ENCODE results near the gene NR5A1.
A peak's percentile ranks its signal among the peaks of the same experiment; 100 is the strongest.

NR5A1 gene

DNA sequence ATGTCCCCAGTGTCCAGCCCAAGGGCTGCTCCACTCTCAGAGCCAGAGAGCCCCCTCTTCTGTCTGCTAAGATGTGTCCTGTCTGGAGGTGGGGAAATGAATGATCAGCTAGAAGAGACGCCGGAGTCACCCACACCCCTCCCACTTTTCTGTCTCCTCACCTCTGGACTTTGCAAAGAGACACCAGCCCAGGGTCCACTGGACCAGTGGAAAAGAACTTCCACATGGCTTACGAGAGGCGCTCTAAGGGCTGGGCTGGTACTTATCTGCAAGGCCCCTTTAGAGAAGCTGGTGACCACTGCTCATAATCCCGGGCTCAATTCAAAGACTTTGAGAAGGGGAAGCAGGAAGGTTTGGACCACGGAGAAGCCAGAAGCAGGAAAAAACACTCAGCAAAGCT lies 9.2 kb downstream of the NR5A1 start:
- DNase-seq: no peak

DNA sequence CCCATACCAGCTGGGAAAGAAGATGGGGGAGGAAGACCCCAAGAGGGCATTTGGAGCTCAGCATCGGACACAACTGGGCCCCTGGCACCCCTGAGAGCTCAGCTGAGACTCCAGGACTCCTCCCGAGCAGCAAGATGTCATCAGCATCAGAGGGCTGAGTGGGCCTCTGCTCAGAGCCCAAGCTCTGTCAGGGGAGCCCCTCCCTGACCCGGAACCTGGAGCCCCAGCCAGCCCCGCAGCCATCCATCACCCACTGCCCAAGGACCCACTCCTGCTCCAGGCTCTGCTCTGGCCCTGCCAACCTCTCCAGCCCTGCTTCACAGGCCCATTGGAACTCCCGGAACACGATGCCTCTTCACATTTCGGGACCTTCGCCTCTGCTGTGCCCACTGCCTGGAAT lies 9.8 kb downstream of the NR5A1 start:
- DNase-seq: no peak

DNA sequence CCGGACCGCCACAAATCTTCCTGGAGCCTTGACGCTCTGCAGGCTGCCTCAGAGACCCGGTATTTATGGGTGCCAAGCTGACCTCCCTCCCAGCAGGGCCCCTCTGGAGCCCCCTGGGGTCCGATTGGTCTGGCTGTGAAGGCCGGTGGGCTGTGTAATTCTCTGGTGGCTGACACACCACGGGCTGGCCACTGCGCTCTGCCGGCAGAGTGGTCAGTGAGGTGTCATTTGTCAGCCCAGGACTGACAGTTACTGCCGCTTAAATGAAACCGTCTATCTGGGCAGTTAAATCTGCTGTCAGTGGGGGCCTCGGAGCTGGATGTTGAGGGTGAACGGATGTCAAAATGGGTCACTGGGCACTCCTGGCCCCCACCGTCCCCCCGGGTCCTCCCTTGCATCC lies 10.7 kb downstream of the NR5A1 start:
- DNase-seq: no peak

DNA sequence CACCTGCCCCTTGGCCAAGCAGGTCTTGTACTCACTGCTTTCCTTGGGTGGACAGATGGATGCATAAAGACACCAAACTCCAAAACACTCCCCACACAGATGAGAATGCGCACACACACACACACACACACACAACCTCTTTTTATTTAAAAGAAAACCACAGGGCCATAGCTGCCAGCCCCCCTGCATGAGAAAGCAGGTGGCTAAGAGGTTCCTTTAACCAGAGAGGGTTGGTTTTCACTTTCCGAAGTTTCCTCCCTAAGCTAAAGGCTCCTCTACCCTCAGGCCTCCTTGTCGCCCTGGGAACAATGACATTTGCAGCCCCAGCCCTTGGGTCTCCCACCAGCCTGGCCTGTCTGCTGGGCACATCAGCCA lies 11.1 kb downstream of the NR5A1 start:
- no peak for DNase-seq

DNA sequence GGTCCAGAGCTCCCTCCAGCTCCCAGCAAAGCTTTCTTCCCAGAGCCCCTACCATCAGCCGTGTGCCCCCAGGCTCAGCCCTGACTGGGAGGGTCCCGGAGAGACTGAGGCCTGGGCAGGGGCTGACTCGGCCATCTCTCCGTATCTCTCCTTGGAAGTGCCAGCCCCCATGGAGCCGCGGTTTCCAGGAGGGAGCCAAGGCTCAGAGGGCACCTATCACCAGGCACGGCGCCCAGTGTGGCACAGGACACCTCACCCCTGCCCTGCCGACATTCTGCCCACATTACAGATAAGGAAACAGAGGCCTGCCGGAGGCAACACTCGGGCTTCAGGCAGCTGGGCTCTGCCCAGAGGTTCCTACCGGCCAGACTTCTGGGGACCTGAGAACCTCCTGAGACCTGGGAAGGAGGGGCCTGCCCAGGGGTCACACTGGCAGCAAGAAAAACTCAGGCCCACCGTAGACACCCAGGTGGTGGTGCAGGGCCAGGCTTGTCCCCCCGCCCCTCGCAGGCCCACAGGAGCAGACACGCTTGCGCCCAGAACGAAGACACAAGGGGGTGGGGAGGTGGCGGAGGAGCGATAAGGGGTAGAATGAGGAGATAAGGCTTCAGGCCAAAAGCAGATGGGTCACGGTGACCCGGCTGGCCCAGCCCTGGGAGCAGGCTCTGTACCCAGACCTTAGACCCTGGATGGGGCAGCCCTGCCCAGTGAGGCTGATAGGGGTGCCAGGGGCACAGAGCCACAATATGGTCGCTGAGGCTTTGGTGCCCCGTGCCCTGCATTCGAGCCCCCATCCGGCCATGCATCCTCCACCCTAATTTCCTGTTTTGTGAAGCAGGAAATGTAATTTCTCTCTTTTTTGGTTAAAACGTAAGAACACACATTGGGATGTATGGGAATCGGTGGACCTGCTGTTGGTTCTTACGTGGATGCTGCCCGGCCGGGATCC lies 11.8 kb downstream of the NR5A1 start:
- no peak for DNase-seq

DNA sequence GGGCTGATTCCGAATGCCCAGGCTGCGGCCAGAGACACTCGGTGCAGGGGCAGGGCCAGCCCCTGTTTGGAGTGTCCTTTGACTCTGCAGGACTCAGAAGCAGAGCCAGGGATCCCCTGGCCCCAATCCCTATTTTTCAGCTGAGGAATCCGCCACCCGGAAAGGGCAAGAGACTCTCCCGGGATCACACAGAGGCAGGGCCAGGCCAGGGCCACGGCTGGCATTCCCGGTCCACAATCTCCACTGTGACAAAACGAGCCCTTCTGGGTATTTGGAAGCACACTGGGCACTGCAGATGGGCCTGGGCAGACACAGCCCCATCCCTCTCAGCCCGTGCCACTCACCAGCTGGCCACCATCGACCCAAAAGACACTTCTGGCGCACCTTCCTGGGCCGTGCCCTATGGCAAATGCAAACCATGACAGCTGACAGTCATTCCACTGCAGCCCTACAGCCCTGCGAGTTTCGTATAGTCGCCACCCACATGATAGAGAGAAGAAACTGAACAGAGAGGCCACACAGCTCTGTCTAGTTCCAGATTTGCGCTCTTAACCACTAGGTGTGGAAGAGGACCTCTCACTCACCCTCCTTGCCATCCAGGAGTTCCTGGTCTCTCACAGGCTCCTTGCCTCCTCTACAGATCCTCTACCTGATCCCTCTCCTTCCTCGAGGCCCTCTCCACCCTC lies 13.3 kb downstream of the NR5A1 start:
- no peak for DNase-seq

DNA sequence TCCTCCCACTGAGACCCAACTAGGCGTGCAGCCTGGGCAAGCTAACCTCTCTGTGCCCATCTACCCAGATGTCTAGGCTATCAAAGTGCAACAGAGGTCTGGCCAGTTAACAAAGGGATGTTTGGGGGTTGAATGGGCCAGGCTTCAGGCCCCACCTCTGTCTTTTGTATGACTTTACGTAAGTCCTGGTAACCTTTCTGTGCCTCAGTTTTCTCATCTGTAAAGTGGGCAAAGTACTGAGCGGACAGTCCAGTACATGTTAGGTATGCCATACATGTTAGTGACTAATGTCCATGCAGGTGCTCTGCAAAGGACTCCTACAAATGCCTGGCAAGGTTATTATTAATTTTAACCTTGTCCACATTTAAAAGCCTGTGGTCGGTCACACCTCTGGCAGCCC lies 14.0 kb downstream of the NR5A1 start:
- DNase-seq: no peak

DNA sequence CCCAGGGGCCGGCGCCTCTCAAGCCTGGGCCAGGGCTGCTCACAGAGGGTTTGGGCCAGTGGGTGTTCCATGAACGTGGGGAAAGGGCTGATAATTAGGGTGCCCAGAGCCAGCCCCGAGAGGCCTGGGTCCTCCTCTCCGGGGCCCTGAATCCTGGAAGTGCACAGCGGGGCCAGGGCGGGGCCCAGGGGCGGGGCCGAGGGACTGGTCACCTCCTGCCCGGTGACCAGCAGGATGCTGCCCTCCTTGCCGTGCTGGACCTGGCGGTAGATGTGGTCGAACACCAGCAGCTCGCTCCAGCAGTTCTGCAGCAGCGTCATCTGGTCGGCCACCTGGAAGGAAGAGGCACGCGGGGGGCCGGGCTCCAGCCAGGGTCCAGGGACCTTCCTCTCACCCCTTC lies 14.4 kb downstream of the NR5A1 start:
- no peak for DNase-seq

DNA sequence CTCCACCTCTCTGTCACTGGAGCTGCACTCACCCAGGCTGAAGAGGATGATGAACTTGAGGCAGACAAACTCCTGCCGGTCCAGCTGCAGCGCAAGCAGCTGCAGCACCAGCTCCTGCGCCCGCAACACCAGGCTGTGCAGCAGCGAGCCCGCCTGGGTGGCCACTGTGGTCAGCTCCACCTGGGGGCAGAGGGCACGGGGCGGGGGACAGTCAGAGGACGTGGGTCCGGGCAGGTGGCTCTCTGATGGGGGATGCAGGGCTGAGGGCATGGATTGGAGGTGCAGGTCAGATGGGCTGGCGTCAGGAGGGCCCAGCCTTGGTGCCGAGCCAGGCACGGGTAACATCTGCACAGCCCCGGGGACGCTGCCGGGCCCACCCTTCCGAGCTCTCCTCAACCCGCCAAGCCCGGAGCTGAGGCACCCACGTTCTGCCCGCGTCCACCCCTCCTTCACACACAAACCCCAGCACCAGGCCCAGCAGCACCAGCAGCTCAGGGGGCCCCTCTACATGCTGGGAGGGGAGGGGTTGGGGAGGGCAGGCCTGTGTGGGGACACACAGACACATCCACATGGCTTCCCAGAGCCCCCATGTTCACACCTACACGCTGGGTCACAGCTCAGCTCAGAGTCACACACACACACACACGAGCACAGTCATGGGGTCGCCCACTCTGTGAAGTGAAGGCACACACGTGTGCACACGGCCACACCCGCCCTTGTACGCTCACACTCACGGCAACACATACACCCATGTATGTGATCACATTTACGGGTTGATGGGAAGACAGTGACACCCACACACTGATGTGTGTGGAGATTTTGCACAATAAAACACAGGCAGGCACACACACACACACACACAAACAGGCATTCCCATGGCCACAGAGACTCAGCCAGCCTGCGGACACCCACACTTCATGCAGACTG lies 15.9 kb downstream of the NR5A1 start:
- no peak for DNase-seq

DNA sequence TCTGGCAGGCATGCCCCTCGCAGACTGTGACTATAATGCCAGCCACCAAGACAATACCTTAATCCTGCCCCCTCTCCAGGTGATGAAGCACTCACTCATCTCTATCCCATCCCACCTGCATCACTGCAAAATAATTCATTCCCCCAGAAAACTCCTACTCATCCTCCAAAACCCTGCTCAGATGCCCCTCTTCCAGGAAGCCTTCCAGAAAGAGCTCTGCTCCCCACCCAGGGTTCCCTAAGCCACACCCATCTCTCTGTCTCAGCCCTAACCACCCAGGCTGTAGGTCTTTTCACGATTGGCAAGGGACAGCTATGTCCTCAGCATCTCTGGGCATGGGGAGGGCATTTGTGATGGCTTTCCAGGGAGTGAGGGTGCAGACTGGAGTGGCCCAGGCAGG lies 17.2 kb downstream of the NR5A1 start:
- DNase-seq: no peak

DNA sequence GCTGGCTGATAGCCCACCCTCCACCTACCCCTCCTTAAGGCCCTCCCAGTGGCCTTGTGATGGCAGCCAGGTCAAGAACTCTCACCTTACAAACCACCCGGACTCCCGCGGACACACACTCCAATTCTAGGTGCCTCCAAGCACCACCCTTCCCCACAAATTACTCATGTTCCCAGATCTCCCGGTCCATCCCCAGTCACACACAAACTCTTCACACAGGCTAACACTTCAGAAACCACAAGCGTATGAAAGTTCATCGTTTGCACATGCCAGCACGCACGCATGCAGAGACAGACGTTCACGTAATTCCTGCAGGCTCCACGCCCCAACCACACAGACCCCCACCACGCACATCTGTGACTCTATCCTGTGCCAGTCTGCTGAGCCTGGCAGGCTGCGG lies 18.0 kb downstream of the NR5A1 start:
- DNase-seq: no peak

DNA sequence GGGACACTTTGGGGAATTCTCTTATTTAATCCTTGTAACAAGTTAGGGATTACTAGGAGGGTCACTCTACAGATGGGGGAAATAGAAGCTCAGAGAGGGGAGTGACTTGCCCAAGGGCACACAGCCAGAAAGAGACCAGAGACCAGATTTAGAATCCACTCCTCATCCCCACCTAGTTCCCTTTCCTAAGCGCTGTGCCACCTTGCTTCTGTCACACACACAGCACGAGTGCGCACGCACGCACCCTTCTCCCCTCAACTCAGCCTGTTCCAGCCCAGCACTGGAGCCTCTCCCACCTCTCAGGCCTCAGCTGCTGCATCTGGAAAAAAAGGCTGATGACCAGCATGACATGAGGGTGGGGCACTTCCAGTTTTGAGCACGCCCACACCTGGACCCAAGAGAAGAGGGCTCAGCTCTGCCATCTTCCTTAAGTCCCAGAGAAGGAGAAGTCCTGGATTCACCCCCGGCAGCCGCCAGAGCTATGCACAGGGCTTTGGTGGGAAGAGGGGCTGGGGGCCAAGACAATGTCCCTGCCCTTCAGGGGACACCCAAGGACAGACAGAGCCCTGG lies 18.5 kb downstream of the NR5A1 start:
- DNase-seq: no peak

DNA sequence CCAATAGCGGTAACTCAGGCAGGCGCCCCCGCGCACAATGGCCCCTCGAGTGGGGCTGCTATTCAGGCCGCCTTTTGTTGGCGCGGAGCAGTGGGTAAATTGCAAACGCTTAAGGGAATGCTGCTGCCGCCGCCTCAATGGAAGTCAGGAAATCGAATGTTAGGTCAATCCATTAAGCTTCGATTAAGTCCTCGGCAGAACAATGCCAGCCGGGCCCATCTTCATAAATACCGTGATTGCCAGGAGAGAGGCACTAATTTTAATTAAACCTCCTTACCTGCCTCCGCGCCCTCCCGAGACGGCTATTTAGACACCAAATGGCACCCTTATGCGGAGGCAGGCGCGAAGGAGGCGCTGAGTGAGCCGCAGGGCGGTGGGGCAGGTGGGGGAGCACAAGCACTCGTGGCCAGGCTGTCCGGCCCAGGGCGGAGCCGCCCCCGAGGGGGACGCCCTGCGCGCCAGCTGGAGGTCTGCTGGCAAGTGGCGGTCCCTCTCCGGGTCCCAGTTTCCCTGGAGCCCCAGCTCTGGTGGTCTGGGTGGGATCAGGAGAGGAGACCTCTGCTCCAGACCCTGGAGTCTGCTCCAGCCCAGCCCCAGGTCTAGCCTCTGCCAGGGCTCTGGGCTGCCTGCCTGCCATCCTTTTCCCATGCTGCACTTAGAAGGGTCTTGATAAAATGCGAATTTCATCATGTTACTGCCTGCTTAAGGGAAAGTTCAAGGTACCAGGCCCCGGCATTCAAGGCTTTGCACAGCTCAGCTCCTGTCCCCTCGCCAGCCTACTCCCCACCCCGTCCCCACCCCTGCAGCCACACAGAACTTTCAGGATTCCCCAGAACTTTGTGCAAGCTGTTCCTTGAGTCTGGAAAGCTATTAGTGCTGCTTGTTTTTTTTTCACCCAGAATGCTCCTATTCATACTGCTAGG lies 19.7 kb downstream of the NR5A1 start:
- DNase-seq: no peak

DNA sequence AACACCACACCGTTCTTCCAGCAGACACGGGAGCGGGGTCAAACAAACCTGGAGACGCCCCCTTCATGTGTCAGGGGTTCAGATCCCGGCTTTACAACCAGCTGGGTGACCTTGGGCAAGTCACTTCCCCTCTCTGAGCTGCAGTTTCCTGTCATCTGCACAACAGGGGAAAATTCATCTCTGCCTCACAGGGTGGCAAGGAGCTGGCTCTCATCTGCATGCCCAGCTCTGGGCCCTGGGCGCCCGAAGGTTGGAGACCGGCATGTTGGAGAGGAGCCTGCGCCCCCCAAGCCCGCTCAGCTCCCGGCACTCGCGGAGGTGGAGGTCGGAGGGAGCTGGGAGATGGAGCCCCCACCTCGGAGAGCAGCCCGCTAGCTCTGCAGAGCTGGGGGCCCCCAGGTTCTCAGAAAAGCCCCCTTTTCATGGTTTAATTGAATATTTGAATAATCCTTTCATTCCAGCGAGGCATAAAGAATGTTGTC lies 20.4 kb downstream of the NR5A1 start:
- no peak for DNase-seq

DNA sequence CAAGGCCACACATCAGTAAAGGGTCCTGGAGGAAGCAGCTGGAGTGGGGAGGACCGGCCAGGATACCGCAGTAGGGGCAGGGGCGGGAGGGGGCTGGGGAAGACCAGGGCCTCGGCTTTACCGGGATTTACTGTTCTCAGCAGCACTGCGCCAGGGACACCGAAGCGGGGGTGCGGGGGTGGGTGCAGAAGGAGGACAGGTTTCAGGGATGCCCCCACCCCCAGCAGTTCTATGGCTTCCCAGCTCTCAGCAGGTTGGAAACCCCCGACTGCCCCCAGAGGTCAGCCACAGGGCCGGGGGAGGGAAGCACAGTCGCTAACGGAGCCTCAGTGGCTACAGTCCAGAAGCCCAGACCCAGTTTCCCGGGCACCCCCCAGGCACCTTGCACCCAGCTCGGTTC lies 21.3 kb downstream of the NR5A1 start:
- no peak for DNase-seq

DNA sequence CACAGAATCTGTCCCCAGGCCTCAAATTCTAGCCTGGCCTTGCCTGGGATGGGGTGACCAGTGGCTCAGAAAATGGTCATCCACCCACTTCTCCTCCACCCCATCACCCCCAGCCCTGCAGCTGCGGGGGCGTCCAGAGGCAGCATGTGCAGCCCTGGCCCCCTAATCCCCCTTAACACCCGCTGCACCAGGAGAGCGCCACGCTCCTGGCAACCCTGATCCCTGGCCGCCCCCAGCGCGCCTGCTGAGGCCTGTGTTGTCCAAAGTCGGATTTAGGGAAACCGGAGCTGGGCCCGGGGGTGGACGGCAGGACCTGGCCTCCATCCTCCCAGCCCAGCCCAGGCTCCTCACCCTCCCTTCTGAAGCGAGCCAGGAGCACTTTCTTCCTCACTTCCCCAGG lies 22.0 kb downstream of the NR5A1 start:
- no peak for DNase-seq

DNA sequence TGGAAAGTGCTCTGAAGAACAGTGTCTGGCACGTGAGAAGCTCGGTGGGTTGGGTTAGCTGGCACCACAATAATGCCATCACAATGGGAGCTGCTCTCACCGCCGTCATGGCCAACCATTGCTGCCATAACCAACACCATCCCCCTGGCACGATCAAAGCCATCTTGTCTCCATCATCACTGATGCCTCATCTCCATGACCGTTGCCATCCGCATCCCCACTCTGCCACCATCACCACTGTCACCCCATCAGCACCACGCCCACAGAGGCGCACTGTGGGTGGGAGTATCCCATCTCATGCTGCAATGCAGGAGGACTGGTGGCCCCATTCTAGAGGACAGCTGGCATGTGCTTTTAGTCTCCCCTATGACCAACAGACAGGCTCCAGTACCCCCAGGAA lies 23.7 kb downstream of the NR5A1 start:
- no peak for DNase-seq

DNA sequence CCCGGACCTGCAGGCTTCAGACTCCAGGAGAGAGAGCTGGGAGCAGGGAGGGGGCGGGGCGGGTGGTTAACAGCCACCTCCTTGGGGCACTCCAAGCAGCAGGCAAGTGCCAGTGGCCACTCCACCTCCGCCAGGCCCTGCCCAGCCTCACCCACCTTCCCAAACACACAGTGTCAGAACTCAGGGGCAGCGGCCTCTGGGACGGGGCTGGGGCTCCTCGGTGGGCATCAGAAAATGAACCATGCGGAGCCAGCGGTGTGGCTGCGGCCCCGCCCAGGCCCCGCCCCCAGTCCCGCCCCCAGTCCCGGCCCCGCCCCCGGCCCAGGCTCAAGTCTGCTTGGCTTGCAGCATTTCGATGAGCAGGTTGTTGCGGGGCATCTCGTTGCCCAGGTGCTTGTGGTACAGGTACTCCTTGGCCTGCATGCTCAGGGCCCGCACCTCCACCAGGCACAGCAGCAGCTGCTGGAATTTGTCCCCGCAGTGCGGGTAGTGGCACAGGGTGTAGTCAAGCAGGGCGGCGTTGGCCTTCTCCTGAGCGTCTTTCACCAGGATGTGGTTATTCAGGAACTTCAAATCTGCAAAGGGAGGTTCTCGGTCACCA lies 24.7 kb downstream of the NR5A1 start:
- no peak for DNase-seq

DNA sequence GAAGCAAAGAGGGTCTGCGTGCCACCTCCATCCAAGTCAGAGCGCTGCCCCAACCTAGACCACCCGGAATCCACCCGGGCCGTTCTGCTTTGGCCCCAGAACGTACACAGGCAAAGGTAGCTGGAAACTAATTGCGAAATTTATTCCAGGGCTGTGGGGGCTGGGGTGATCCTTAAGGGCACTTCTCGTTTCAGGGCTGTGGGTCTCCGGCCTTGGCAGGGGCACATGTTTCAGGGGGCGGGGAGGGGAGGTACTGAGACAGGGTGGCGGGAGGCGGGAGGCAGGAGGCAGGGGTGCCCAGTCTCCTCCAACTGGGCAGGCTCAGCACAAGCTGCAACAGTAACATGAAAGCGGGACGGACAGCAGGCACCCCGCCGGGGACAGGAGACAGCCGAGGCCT lies 26.1 kb downstream of the NR5A1 start:
- DNase-seq: peak in 1 of 2 experiments; percentile 2

DNA sequence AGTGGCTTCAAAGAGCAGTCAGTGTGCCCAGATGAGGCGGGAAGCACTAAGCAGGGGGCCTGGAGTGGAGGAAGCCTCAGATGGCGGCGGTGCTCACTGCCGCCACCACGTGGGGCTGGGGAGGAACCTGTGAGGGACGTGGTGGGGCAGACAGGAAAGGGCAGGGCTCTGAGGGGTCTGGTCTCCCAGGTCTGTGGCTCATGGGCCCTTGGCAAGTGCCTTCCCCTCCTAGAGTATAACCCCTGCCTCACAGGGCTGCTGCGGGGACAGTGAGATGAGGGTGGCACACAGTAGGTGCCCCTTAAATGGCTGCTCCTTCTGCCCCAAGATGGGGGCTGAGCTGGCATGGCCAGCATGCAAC lies 26.6 kb downstream of the NR5A1 start:
- DNase-seq: no peak

DNA sequence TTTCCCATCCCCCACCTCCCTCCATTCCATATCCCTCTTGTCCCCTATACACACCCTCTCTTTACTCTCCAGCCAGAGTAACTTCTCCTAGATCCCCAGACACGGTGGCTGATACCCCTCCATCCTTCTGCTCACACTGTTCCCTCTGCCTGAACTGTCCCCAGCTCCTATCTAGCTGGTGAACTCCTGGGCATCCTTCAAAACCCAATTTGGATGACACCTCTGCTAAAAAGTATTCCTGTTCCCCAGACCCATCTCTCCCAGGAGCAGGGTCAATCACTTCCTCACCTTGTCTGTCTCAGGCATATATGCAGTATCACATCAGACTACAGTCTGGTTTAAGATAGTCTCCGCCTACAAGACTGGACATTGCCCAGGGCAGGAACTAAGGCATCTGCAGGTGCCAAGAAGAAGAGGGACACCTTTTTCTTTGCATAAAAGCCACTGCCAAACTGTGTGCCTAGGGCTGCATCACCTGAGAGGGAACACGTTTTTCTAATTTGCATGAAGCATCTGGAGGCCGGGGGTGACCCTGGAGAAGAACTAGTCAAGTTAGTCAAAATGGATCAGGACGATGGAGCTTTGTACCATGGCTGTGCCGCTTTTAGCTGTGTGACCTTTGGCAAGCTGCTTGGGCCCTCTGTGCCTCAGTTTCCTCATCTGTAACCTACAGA lies 27.1 kb downstream of the NR5A1 start:
- no peak for DNase-seq

All from AML-193 (cell line).